KMS-11 (cell line): ENCODE data around the gene NAA50.

Experiments
- H2AFZ ChIP-seq: fragments of 200-600 bp; sonication (generic); 2 replicates; pipeline ENCODE4 v1.6.1; 2016; ENCODE audit warnings: antibody characterized with exemption, mixed run types, low read depth
- H3K27ac ChIP-seq: fragments of 200-600 bp; sonication (generic); 2 replicates; pipeline ENCODE4 v1.6.1; 2016; ENCODE audit warnings: mild to moderate bottlenecking, mixed run types
- H3K27me3 ChIP-seq: fragments of 200-600 bp; sonication (generic); 2 replicates; pipeline ENCODE4 v1.6.1; 2017; ENCODE audit warnings: mild to moderate bottlenecking, low read depth, mixed run types, moderate library complexity; ENCODE audit not compliant: insufficient read depth
- H3K36me3 ChIP-seq: fragments of 200-600 bp; sonication (generic); 2 replicates; pipeline ENCODE4 v1.6.1; 2017; ENCODE audit warnings: mild to moderate bottlenecking, mixed run types; ENCODE audit not compliant: insufficient read depth
- H3K4me1 ChIP-seq: fragments of 200-600 bp; sonication (generic); 2 replicates; pipeline ENCODE4 v1.6.1; 2016; ENCODE audit warnings: mild to moderate bottlenecking, low read depth, mixed run types; ENCODE audit not compliant: poor library complexity, severe bottlenecking
- H3K4me2 ChIP-seq: fragments of 200-600 bp; sonication (generic); 2 replicates; pipeline ENCODE4 v1.7.0; 2016; ENCODE audit warnings: mild to moderate bottlenecking, mixed run types
- H3K4me3 ChIP-seq: fragments of 200-600 bp; sonication (generic); IDR thresholded peaks from 2 replicates; pipeline ENCODE4 v1.6.1; 2017; ENCODE audit warnings: low read depth, low read length, mixed read lengths; ENCODE audit not compliant: insufficient read depth
- H3K79me2 ChIP-seq: fragments of 200-600 bp; sonication (generic); 2 replicates; pipeline ENCODE4 v1.6.1; 2016; ENCODE audit warnings: low read depth, mixed run types; ENCODE audit not compliant: insufficient read depth
- H3K9ac ChIP-seq: fragments of 200-600 bp; sonication (generic); 2 replicates; pipeline ENCODE4 v1.6.1; 2016; ENCODE audit warnings: mild to moderate bottlenecking, mixed run types
- H4K20me1 ChIP-seq: fragments of 200-600 bp; sonication (generic); 2 replicates; pipeline ENCODE4 v1.6.1; 2016; ENCODE audit warnings: mild to moderate bottlenecking, mixed run types; ENCODE audit not compliant: insufficient read depth
- CTCF ChIP-seq: fragments of 200-600 bp; sonication (generic); conservative IDR thresholded peaks from 2 replicates; pipeline ENCODE4 v1.6.1; 2017; ENCODE audit warnings: low read depth, mild to moderate bottlenecking, antibody characterized with exemption, low read length, moderate library complexity, mixed read lengths

NAA50 gene

GRCh38 chr3:113678773-113679172, 67.3 kb downstream of the NAA50 start:
- H2AFZ ChIP-seq, result no peak overlapping the region
- no peaks in the 10 kb centered on the region for H3K27me3 ChIP-seq
- no peak for TF ChIP-seq CTCF
- H3K4me3 ChIP-seq, result no peak overlapping the region
- 0 out of 2 replicates have a peak, but pooled peaks cover 3% of the 10 kb centered on the region for H4K20me1 ChIP-seq
- no peaks in the 10 kb centered on the region for H3K79me2 ChIP-seq
- H3K36me3 ChIP-seq, result no peaks in the 10 kb centered on the region
- no peak overlapping the region for H3K4me2 ChIP-seq
- H3K4me1 ChIP-seq, result no peaks in the 10 kb centered on the region
- no peak overlapping the region for H3K27ac ChIP-seq
- no peak overlapping the region for H3K9ac ChIP-seq

GRCh38 chr3:113677737-113678136, 68.3 kb downstream of the NAA50 start:
- H3K4me2 ChIP-seq, result no peak overlapping the region
- H3K4me3 ChIP-seq, result no peak overlapping the region
- H3K9ac ChIP-seq, result no peak overlapping the region

GRCh38 chr3:113676261-113676660, 69.8 kb downstream of the NAA50 start:
- Histone ChIP-seq H2AFZ (no peak overlapping the region), H3K79me2 (no peaks in the 10 kb centered on the region), H3K36me3 (no peaks in the 10 kb centered on the region), H3K4me3 (no peak overlapping the region), H3K4me2 (no peak overlapping the region), H3K4me1 (no peaks in the 10 kb centered on the region), H3K27ac (no peak overlapping the region), H3K27me3 (no peaks in the 10 kb centered on the region), H3K9ac (no peak overlapping the region), H4K20me1 (0 out of 2 replicates have a peak, but pooled peaks cover 3% of the 10 kb centered on the region)
- no peak for TF ChIP-seq CTCF

More at GRCh38 chr3:113677737-113678136, 68.3 kb downstream of the NAA50 start:
- no peaks in the 10 kb centered on the region for H3K79me2 ChIP-seq
- H4K20me1 ChIP-seq, result 0 out of 2 replicates have a peak, but pooled peaks cover 3% of the 10 kb centered on the region
- TF ChIP-seq CTCF, result no peak
- H3K27me3 ChIP-seq, result no peaks in the 10 kb centered on the region
- no peak overlapping the region for H3K27ac ChIP-seq
- H2AFZ ChIP-seq, result no peak overlapping the region
- H3K36me3 ChIP-seq, result no peaks in the 10 kb centered on the region
- no peaks in the 10 kb centered on the region for H3K4me1 ChIP-seq

GRCh38 chr3:113673593-113673992, 72.5 kb downstream of the NAA50 start:
- no peak for TF ChIP-seq CTCF
- Histone ChIP-seq H2AFZ (no peak overlapping the region), H3K79me2 (no peaks in the 10 kb centered on the region), H4K20me1 (0 out of 2 replicates have a peak, but pooled peaks cover 3% of the 10 kb centered on the region), H3K4me2 (no peak overlapping the region), H3K4me3 (no peak overlapping the region), H3K9ac (no peak overlapping the region), H3K36me3 (no peaks in the 10 kb centered on the region), H3K4me1 (no peaks in the 10 kb centered on the region), H3K27ac (no peak overlapping the region), H3K27me3 (no peaks in the 10 kb centered on the region)
